Measurements from ENCODE around the gene BAIAP2.

DNA sequence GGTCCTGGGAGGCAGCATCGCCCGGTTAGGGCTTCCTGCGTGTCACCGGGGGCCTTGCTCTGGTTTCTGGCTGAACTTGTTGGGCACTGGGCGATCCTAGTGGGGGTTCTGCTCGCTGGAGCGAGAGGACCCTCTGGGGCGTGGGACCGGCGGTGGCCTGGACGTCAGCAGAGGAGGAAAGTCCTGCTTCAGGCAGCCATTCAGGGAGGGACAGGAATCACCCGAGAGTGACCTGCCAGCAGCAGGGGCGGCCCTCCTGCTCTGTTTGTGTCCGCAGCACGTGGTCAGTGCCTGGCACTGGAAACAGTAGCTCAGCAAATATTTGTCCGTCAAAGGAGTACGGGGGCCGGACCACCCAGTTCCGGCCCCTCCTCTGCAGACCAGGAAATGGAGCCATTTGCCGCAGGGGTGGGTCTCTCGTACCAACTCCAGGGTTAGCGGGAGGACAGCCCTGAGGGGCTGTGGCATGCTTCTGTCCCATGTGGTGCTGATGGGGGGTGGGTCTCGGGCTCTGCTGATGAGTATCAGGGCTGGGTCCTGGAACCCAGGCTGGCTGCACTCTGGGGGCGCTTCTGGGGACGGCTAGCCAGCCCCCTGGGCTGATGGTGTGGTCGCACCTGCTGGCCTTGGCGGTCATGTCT is 48.3 kb downstream of the BAIAP2 start:
- TF ChIP-seq CTCF (IDR thresholded peaks at IDR 0.05) = no peak
- no peak for TF ChIP-seq EZH2 (IDR thresholded peaks at IDR 0.05; ENCODE audit: borderline replicate concordance, insufficient read depth, low read depth, low read length, poor library complexity, severe bottlenecking)
